GM21576 (cell line): ENCODE results near the gene RUNX2.
"Not testable (repeated sequence)": the region's sequence is repeated elsewhere in the genome, so short reads cannot be mapped to it uniquely, and the experiment has no call there.

Experiments
- ATAC-seq: cut with Tn5 transposase; IDR thresholded peaks from one replicate; pipeline ENCODE4 v1.9.1; 2021; ENCODE audit warnings: mild to moderate bottlenecking, moderate library complexity; ENCODE audit not compliant: unreplicated experiment

The RUNX2 gene

DNA sequence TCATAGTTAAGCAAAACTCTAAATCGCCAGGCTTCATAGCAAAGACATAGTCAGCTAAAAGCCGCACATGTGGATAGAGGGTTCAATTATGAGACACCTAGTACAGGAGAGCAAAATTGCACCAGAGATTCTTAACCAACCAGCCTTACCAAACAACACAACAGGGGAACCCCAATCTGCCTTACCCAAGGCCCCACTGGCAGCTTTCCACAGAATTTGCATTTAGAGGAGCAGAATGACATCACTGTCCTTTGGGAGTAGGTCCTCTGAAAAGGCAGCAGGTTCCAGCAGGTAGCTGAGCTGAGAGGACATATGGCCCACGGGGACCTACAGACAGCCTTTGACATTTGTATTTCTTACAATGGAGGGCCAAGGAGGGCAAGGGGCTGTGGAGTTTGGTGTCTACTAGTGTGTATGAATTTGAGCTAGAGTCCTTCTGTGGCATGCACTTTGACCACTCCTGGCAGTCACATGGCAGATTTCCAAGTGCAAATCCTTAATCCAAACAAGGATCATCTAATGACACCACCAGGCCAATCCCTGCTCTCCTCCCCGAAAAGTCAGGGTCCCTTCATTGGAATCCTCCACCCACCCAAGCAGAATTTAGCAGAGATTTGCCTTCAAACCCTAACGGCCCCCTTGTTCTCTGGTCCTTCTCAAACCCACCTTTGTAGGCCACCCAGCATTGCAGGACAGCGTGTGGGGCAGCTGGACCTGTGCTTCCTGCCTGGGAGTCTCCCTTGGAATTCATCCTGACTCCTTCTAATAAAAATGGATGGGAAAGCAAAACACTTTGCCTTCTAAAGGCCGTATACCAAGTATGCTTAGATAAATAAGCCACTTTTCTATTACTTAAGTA lies 220.8 kb downstream of the RUNX2 start:
- ATAC-seq = peak; percentile 95

DNA sequence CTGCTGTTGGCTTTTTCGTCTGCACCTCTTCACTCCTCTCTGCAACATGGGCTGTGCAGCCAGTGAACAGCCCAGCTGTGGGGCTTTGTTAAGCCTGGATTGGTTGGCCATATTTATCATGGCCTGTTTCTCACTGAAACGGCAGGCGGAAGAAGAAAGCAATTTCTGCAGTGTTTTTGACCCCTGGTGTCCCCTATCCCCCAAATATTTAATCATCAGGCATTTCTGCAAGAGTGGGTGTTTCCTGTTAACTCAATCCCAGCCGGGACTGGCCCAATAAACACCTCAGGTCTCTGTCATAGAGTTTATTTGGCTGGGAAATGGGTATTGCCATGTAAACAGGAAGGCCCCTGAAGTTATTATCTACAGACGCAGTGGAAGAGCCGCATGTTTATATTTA lies 224.4 kb downstream of the RUNX2 start:
- no peak for ATAC-seq

DNA sequence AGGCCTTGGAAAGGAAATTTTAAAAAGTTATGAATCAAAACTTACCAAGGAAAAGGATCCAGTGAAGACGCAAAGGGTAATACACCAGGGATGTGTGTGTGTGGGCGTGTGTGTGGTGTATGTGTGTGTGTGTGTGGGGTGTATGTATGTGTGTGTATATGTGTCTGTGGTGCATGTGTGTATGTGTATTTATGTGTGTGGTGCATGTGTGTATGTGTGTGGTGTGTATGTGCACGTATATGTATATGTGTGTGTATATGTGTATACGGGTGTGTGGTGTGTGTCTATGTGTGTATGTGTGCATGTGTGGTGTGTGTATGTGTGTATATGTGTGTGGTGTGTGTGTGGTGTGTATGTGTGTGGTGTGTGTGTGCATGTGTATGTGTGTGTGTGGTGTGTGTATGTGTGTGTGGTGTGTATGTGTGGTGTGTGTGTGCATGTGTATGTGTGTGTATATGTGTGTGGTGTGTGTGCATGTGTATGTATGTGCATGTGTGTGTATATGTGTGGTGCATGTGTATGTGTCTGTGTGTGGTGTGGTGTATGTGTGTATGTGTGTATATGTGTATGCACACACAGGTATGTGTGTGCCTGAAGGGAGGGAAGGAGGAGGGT lies 225.7 kb downstream of the RUNX2 start:
- no peak for ATAC-seq

DNA sequence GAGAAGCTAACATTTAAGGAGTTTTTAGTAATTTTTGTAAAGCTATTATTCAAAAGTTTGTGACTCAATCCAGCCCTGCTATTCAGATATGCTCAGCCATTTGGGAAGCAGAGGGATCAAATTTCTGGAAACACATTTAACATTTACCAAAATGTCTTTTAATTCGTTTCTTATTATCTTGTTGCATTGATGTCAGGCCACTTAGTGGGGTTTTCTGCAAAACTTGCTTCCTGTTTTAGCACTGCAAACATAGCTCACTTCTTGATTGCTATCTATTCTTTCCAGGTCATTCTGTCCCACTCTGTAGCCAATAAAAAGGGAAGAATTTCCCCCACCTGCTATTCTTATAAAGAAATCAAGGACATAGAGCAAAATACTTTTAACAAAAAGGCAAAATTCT lies 226.5 kb downstream of the RUNX2 start:
- no peak for ATAC-seq

DNA sequence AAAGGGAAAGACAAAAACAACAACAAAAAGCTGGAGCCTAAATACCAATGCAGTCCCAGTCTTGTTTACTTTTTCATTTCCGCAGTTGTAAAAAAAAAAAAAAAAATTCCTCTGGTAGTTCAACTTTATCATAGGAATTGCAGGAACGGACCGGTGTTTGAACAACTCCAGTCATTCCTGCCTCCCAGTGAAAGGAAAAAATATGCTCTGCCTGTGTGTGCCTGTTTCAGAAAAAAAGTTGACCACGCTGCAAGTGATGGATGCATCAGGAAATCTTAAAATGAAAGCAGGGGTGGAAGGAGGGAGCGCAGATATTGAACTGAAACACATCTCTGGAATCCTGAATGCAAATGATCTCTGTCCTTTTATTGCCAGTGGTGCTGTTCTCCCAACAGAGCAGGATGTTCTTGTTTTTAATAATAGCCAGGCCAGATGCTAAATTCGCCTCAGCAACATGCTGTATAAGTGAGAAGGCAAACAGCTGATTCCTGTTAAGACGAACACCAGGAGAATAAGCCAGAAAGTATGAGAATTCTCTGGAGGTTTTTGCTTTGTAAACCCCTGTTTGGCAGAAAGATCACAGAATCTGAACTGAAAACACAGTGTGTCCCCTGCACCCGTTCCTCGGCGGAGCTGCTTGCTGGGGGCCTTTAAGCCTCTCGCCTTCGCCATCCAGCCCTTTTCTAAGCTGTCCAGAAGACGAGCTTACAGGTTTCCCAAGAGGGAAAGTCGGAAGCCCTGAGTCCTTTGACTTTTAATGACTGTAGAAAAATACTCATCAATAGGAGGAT lies 228.0 kb downstream of the RUNX2 start:
- ATAC-seq = no peak

DNA sequence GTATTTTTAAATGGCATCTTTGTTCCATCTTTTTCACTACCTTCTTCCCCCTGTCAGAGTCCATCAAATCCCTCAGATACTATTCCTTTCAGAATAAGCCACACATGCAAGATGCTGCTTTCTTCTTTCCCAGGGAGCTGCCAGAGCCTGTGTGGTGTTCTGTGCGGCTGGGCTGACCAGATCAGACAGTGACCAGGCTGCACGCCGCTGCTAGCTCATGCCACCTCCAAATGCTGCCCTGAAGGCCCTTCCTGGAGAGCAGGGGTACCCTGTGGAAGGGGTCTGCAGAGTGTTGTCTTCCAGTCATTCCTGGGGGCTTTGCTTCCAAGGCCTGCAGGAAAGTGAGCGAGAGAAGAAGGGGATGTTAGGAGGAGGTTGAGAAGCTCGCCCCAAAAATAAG lies 228.7 kb downstream of the RUNX2 start:
- ATAC-seq = no peak

DNA sequence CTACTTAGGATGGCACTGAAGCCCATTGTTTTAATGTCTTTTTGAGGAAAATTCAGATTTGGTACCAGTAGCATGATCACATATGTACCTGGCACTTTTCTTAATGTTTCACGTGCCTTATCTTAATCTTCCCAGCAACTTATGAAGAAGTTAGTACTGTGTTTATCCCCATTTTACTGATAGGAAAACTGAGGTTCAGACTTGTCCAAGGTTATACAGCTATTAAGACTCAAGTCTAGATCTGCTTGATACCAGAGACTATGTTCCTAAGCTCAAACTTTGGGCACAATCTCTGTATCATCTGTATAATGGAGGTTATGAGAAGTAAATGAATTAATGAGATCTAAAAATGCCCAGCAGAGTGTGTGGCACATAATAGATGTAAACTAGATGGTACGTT lies 229.3 kb downstream of the RUNX2 start:
- no peak for ATAC-seq

DNA sequence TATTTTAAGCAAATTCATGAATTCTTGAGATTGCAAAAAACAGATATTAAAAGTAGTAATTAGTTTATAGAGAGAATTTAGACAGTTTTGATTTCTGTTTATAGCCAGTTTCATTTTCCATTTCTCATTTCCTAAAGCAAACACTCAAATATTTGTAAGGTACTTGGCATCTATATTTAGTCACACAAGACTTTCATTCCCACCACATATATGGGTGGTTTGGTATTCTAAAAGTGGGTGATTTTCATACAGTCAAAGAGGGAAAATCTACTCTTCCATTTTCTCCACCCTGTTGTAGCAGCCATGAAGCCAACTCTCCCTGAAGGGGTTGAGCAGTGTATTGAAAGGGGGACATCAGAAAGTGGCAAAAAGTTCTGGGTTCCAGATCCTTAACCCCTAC lies 230.7 kb downstream of the RUNX2 start:
- no peak for ATAC-seq

DNA sequence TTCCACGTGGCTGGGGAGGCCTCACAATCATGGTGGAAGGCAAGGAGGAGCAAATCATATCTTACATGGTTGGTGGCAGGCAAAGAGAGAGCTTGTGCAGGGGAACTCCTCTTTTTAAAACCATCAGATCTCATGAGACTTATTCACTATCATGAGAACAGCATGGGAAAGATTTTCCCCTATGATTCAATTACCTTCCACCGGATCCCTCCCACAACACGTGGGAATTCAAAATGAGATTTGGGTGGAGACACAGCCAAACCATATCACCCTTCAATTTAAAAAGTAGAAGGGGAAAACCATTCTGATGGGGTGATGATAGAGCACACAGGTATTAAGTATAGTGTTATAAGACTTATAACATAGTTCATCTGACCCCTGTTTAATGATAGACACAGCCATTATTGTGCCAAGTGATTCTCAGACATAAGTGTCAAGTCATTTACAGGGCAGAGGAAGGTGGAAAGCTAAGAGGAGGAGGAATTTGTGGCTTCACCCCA lies 232.2 kb downstream of the RUNX2 start:
- not testable (repeated sequence) for ATAC-seq

DNA sequence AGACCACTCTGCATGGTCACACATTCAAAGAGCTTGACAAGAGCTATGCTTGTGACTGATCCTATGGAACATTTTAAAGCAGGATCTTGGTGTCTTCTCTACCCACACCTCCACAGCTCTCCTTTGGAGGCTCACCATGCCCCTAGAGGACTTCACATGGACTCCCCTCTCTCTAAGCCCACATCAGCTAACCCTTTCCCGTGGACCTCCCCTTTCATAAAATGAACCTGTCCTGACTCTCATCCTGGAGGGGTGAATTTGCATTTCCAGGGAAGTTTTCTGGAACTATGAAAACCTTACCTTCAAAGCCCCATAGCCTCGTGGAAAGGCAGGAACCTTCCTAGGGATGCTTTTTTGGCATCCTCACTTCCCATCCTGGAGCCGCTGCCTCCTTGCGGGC lies 234.0 kb downstream of the RUNX2 start:
- no peak for ATAC-seq

DNA sequence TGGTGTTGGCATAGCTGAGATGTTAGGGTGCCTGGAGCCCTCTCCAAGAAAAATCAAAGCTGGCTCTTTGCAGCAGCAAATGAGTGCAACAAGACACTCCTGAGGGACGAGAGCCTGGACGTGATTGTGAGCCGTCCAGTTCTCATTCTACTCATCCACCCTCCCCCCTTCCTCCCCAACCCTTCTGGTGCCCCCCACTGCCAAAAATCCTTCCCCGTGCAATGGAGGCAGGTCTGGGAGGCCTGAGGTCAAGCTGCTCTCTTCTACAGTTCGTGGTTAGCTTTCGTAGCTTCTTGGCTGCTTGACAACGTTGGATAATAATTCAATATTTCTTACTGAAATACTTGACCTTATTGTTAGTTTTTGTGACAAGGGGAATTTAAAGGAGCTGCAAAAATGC lies 234.9 kb downstream of the RUNX2 start:
- no peak for ATAC-seq

DNA sequence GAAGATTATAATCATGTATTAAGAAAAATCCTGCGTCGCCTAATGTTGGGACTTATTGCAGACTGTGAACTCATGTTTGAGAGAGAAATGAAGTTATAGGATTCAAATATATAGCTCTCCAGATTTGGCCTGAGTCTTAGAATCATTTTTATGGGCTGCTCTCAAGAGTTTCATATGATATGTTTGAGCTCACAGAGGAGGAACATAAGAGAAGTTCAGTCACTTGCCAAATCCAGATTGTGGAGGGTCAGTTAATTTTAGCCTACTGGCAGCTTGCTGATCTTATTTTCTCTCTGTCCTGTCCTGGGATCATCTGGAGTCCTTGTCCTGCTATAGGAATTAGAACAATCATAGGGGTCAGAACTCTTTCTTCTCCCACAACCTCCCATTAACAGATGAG lies 235.7 kb downstream of the RUNX2 start:
- no peak for ATAC-seq

DNA sequence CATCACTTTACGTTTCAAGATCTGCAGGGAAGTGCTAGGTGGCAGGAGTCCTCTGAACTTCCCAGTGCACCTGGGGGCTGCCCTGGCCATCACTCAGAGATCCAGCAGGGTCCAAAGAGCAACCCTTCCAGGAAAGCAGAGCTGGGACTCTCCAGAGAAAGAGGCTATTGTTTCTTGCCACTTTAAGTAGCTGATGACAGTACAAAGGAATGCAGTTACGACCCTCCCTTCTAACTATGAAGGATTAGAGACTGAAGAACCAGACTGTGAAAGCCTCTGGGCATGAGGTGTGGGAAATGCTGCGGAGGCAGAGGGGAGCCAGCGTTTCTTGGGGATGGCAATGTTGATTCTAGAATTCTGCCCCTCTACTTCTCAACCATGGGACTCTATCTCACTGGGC lies 238.8 kb downstream of the RUNX2 start:
- no peak for ATAC-seq

DNA sequence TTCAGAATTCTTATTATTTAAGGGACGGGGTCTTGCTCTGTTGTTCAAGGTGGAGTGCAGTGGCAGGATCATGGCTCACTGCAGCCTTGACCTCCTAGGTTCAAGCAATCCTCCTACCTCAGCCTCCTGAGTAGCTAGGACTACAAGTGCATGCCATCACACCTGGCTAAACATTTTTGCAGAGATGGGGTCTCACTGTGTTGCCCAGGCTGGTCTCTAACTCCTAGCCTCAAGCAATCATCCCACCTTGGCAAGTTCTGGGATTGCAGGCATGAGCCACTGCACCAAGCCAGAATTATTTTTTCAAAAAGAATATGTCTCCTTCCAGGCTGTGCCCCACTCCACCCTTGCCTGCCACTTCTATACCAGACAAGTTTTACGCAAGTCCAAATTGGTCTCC lies 239.7 kb downstream of the RUNX2 start:
- ATAC-seq = no peak

DNA sequence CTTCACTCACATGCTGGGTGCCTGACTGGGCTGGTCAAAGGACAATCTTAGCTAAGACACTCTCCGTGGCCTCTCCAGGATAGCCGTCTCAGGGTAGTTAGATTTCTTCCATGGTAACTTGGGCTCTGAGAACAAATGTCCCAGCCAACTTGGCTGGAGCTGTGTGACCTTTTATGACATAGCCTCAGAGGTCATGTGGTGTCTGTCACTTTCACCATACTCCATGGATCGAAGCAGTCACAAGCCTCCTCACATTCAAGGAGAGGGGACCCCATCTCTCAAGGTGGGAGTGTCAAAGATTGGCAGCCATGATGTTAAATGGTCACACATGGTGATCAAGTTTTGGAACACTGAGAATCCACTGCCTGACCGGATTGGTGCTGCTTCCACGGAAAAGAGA lies 240.5 kb downstream of the RUNX2 start:
- no peak for ATAC-seq

DNA sequence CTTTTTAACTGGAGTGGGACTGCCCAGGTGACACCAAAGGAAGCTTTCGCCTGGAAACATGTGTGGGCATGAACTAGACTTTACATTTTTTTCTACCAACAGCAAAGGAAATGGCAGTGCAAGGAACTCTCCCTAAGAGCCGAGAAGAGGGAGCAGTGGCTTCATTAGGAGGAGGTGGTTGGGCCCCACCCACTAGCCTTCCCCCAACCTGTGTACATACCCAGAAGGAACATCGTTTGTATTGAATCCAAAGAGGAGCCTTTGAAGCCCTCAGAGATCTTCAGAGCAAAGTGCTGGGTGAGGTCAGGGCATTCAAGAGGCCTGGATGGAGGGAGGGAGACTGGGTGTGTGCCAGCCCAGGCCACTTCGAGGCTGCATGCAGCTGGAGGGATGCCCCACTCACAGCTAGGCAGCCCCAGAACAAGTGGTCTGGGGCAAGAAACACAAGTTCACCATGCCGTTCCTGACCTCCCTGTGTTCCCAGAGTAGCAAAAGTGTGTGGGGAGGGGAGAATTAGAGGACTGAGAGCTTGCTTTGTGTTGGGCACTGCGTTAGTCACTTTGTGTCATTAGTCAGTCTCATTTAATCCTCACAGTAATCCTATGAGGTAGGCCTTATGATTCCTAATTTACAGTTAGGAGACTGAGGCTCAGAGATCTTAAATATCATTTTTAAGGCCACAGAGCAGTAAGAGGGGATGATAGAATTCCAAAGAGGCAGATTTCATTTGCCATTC lies 241.2 kb downstream of the RUNX2 start:
- no peak for ATAC-seq

DNA sequence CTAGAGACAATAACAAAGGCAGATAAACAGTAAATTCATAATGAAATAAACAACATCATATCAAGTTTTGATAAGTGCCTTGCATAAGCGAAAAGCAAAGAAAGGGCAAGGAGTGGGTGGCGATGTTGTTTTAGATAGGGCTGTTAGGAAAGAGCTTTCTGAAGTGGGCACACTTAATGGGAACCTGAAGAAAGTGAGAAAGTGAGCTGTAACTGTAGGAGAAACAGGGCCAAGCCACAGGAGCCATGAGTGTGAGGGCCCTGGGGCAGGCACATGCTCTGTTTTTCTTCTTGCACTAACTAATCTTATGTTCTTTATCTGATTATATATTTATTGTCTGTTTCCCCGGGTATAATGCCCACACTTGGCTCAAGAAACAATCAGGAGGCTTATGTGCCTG lies 243.0 kb downstream of the RUNX2 start:
- no peak for ATAC-seq

DNA sequence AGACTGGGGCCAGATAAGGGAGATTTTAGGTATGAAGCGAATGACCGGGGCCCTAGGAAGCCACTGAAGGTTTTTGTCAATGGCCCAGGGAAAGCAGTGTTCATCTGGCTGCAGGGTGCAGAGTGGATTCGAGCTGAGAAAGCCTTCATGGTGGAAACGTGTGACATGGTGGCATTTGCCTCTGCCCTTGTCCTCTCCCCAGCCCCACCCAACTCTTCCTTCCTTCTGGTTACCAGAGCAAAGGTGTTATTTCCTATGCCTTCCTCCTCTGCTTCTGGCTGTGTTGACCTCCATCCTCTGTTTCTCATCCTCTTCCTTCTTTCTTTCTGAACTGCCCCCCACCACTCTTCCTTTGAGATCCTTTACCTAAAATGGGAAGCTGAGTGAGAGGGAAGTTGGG lies 244.7 kb downstream of the RUNX2 start:
- no peak for ATAC-seq

DNA sequence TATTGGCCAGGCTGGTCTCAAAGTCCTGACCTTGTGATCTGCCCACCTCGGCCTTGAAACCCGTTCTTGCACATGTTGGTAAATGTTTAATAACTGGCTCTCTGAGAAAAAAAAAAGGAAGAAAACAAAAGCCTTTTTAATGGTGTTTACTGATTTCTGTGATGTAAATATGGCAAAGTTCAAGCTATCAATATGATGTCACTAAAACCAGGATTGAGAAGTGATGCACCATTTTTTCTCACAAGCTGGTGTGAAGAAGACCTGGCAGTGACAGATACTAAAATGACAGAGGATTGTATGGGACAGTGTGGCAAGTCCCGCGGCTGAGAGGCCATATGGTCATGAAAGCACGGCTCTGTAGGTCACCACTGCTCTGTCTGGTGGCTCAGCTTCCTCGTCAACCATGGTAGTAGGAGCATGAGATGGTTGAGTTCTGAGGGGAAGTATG lies 245.9 kb downstream of the RUNX2 start:
- ATAC-seq = no peak

DNA sequence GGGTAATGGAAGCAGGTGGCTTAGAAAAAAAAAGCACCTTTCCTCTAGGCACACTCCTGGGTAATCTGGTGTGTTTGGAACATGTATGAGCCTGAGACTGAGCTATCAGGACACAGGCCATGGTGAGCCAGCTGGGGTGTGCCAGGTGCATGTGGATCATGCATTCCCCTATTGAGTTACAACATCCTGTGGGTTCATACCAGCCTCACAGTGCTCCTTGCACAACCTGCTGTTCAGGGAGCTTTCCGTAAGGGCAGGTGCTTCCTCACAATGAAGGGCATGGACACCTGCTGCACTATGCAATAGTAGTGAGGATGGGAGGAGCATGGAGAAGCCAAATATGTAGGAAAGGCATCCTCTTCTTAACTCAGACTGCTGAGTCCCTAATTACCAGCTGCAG lies 246.8 kb downstream of the RUNX2 start:
- no peak for ATAC-seq
